GM19468 (cell line): ENCODE results near the gene AMN1.
"Not testable (repeated sequence)": the region's sequence is repeated elsewhere in the genome, so short reads cannot be mapped to it uniquely, and the experiment has no call there.

Experiments used
- ATAC-seq: cut with Tn5 transposase; IDR thresholded peaks from one replicate; pipeline ENCODE4 v1.9.1; 2021; ENCODE audit warnings: mild to moderate bottlenecking, moderate library complexity, moderate number of reproducible peaks; ENCODE audit not compliant: unreplicated experiment; ENCODE audit errors: extremely low read depth

Gene AMN1

GRCh38 chr12:31728917-31729640 lies at the start of gene AMN1:
Gene AMN1, minus strand, starts transcription at chr12:31729021. Its CDS starts 13 bp downstream, at chr12:31729008.
- ATAC-seq, result peak; percentile 96

DNA sequence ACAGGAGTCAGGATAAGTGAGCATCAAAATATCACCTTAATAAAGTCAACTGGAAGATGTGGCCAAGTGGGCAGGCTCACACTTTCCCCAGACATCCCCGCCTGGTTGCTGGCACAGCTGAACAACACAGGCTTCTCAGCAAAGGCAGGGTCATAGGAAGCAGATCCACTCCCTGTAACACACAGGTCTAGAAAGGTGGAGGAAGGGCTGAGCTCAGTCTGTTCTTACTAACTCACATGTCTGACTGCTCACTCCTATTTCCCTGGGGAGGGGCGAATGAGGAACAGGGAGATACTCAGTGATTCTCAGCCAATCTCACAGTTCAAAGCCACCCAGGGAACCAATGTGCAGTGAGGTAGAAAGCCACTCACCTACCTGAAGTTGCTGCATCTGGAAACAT lies 45.0 kb upstream of the AMN1 start:
- no peak for ATAC-seq

DNA sequence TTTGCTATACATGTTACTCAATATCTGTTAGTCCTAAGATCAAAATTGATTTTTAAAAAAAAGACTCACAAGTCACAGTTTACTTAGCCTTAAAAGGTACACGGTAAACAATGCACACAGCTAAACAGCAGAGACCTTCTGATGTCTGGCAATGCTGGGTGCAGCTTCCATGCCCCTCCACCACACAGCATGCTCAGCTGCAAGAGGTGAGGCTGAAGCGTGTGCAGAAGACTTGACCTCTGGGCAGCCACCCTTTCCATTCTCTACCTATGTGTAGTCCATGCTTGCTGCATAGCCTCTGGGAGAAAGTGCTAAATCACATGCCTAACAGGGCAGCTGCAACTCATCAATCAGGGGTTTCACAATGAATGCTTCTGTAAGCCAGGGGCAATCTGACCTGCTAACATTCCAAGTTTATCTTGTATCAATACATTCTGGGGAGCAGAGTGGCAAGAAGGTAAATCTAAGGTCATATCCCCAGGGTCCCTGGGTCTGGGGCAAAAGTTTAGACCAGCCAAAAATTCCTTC lies 44.5 kb upstream of the AMN1 start:
- no peak for ATAC-seq

- ATAC-seq, result no peak
These were observed 43.9 kb upstream of the AMN1 start for GRCh38 chr12:31772685-31773222.

GRCh38 chr12:31772186-31772585 lies 43.4 kb upstream of the AMN1 start:
- no peak for ATAC-seq

GRCh38 chr12:31768046-31768445 lies 39.2 kb upstream of the AMN1 start:
- no peak for ATAC-seq

DNA sequence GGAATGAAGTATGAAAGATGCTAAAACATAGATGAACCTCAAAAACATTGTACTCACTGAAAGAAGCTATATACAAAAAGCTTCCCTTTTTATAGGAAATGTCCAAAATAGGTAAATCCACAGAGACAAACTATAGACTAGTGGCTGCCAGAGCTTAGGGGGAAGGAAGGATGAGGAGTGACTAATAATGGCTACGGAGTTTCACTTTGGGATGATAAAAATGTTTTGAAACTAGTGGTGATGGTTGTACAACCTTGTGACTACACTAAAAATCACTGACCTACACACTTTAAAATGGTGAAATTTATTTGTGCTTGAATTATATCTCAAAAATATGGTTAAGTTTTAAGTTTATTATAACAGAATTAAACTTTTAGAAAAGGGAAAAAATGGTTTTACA lies 37.1 kb upstream of the AMN1 start:
- no peak for ATAC-seq

DNA sequence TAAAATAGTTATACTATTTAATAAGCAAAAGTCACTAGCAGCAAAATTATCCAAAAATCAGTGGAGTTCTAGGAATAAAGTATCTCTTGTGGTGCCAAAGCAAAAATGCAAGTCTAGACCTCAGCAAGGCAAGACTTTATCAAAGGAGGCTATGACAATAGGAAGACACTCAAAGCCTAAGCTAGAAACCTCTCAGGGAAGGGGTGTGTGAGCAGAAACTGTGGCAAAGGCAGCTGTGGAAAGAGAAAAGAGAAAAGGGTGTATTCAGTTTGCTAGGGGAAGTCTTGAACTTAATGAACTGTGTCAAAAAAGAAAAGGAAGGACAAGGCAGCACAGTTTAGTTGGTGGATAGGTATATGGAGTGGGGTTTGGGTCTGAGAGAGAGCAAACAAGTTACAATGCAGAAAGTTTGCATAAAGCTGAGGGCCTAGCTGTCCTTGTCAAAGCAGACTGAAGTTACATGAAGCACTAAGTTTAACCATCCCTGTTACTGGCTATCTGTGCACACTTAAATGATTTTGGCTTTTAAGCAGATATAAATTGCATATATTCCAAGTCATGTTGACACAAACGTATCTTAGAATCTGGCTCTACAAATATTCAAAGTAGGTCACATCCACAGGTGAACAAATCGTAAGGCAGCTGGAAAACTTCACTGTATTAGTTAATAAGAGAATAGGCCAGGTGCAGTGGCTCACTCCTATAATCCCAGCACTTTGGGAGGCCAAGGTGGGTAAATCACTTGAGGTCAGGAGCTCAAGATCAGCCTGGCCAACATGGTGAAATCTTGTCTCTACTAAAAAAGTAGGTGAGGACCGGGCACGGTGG lies 31.0 kb upstream of the AMN1 start:
- no peak for ATAC-seq

DNA sequence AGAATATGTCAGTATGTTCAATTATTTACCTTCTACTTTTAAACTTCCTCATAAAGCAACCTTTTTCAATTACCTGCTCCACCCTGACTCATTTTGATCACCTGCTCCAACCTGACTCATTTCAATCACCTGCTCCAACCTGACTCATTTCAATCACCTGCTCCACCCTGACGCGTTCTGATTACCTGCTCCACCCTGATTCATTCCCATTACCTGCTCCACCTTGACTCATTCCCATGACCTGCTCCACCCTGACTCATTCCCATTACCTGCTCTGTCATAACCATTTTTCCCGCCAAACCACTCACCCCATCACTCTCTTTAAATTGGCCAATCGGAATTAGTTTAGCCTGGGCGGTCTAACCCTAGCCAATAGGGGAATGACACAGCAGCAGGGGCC lies 29.5 kb upstream of the AMN1 start:
- ATAC-seq, result not testable (repeated sequence)

GRCh38 chr12:31756977-31757420 lies 28.2 kb upstream of the AMN1 start:
- no peak for ATAC-seq

DNA sequence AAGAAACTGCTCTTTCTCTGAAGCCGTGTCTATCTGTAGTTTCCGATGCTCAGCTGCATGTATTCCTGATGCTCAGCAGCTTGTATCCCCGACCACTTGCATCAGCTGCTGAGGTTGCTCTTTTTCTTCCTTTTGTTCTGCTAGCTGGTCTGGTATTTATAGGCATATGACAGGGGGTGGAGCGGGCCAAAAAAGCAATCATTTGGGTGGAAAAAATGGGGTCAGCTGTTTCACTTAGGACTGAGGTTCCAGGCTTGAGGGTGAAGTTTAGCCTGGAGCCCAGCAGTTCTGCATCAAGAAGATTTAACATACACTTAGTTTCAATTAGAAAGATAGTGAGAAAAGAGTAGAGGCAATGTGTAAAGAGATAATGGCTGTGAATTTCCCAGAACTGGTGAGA lies 23.6 kb upstream of the AMN1 start:
- ATAC-seq, result no peak

DNA sequence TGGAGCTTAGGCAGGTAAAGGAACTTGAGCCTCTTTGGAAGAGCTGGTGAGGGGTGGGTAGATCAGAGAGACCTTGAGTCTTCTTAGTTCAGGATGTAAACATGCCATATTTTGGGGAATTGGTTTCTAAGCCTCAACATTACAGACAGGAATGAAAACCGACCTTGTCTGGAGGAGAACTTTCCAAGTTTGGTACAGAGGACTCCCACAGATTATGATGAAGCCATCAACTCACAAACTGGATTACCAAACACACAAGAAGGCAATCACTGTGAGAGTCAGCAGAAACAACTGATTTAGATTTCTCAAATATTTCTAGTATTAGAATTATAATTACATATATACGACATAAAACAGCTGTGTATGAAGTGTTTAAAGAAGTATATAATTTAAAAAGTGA lies 22.3 kb upstream of the AMN1 start:
- no peak for ATAC-seq

DNA sequence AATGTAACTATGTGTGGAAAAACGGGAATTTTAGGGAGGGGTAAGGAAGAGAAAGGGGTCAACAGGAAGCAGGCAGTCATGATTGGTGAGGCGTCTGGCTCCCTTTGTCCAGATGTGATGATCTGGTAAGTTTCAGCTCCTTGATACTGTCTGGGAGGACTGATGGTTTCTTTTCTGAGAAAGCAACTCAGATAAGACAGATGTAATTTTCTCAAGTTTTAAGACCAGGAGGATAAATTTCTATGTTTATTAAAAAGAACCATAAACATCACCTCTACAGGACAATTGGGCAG lies 21.9 kb upstream of the AMN1 start:
- ATAC-seq, result no peak

DNA sequence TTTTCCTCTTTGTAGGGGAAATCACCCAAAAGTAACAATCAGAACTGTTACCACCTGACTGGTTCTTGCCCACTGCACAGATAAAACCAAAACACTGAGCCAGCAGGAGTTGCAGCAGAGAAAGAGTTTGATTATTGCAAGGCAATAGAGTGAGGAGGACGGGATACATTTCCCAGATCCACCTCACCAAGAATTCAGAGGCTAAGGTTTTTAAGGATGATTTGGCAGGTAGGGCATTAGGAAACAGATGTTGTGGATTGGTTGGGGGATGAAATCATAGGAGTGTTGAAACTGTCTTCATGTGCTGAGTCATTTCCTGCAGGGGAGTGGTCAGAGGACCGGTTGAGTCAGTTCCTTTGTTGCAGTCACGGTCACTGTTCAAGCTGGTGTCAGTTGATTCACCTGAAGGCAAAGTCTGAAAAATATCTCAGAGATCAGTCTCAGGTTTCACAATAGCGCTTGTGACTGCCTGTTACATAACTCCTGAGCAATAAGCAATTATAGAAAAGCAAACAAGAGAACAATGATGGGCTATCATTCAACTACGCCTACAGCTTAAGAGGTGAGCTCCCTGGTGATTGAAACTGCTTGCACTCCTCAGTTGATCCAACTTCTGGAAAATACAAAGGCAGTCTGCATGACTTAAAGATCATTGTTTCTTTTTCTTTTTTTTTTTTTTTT lies 20.3 kb upstream of the AMN1 start:
- ATAC-seq, result peak; percentile 77

DNA sequence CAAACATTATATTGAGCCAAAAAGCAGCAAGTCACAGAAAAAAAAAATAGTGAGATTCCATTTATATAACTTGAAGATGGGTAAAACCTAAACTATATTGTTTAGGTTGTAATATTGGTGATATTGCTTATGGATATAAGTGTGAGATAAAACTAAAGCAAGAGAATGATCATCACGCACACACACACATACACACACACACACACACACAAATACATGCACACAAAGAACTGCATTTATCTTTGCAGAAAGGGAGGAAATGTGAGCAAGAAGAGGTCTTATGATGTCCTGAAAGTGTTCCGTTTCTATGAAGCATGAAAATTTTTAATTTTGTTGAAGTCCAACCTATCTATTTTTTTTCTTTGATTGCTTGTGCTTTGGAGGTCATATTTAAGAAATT lies 16.4 kb upstream of the AMN1 start:
- ATAC-seq, result no peak

- ATAC-seq, result not testable (repeated sequence)
These were observed 15.5 kb upstream of the AMN1 start for GRCh38 chr12:31744363-31744762.

GRCh38 chr12:31742891-31743290 lies 14.1 kb upstream of the AMN1 start:
- ATAC-seq, result no peak

- no peak for ATAC-seq
These were observed 11.8 kb upstream of the AMN1 start for GRCh38 chr12:31740628-31741027.

- no peak for ATAC-seq
These were observed 8.9 kb upstream of the AMN1 start for GRCh38 chr12:31737763-31738162.

- no peak for ATAC-seq
These were observed 8.5 kb upstream of the AMN1 start for GRCh38 chr12:31737345-31737744.

GRCh38 chr12:31736472-31736871 lies 7.7 kb upstream of the AMN1 start:
- ATAC-seq, result no peak
